Astrocyte (in vitro differentiated cells and primary cell): ENCODE data around the gene SMIM12. TPM values are rescaled to one million over a fixed set of nuclear protein-coding genes. Genes with fewer than 3 reads are reported as not detected.

ENCODE experiments used
- DNase-seq: peaks from one replicate; pipeline ENCODE4 v3.0.0-alpha.2; 2010; ENCODE audit warnings: low read depth
- FAIRE-seq: peaks from 2 replicates; lab custom pipeline; 2011; peaks lifted over from hg19 to GRCh38; lab: Jason Lieb, UNC
- H2AFZ ChIP-seq: 2 replicates; pipeline ENCODE4 v1.6.0; 2012; ENCODE audit warnings: low read depth, low read length, inconsistent platforms
- H3K27ac ChIP-seq: 2 replicates; pipeline ENCODE4 v1.5.1; 2011; ENCODE audit warnings: low read depth, low read length, inconsistent platforms
- H3K27me3 ChIP-seq: 2 replicates; pipeline ENCODE4 v1.6.0; 2011; ENCODE audit warnings: low read length, inconsistent platforms; ENCODE audit not compliant: insufficient read depth
- H3K36me3 ChIP-seq: 2 replicates; pipeline ENCODE4 v1.5.1; 2011; ENCODE audit warnings: low read length, inconsistent platforms; ENCODE audit not compliant: insufficient read depth
- H3K4me1 ChIP-seq: 2 replicates; pipeline ENCODE4 v1.5.1; 2011; ENCODE audit warnings: low read length, inconsistent platforms; ENCODE audit not compliant: insufficient read depth
- H3K4me2 ChIP-seq: 2 replicates; pipeline ENCODE4 v1.6.0; 2012; ENCODE audit warnings: low read length, inconsistent platforms
- H3K4me3 ChIP-seq: 2 replicates; pipeline ENCODE4 v1.5.1; 2011; ENCODE audit warnings: low read depth, mild to moderate bottlenecking, low read length, inconsistent platforms; ENCODE audit not compliant: insufficient read depth
- H3K79me2 ChIP-seq: 2 replicates; pipeline ENCODE4 v1.6.0; 2012; ENCODE audit warnings: mild to moderate bottlenecking, low read length, inconsistent platforms; ENCODE audit not compliant: insufficient read depth
- H3K9ac ChIP-seq: 2 replicates; pipeline ENCODE4 v1.6.0; 2012; ENCODE audit warnings: mild to moderate bottlenecking, low read length, inconsistent platforms
- H3K9me3 ChIP-seq: 2 replicates; pipeline ENCODE4 v1.5.1; 2012; ENCODE audit warnings: low read depth, mild to moderate bottlenecking, low read length, inconsistent platforms; ENCODE audit not compliant: insufficient read depth
- H4K20me1 ChIP-seq: 2 replicates; pipeline ENCODE4 v1.6.0; 2012; ENCODE audit warnings: low read length, inconsistent platforms; ENCODE audit not compliant: insufficient read depth
- H3K27ac Mint-ChIP-seq: one replicate; pipeline ENCODE4 v1.8.0; 2021; ENCODE audit warnings: mild to moderate bottlenecking, mixed read lengths; ENCODE audit not compliant: unreplicated experiment
- H3K27me3 Mint-ChIP-seq: one replicate; pipeline ENCODE4 v1.8.0; 2021; ENCODE audit warnings: low read depth, mixed read lengths; ENCODE audit not compliant: unreplicated experiment
- H3K36me3 Mint-ChIP-seq: one replicate; pipeline ENCODE4 v1.8.0; 2021; ENCODE audit warnings: low read depth, mixed read lengths; ENCODE audit not compliant: unreplicated experiment
- H3K4me1 Mint-ChIP-seq: one replicate; pipeline ENCODE4 v1.8.0; 2021; ENCODE audit warnings: low read depth, mixed read lengths; ENCODE audit not compliant: unreplicated experiment
- H3K4me3 Mint-ChIP-seq: one replicate; pipeline ENCODE4 v1.8.0; 2021; ENCODE audit warnings: mild to moderate bottlenecking, moderate library complexity, mixed read lengths; ENCODE audit not compliant: unreplicated experiment
- H3K9me3 Mint-ChIP-seq: one replicate; pipeline ENCODE4 v1.8.0; 2021; ENCODE audit warnings: mild to moderate bottlenecking, mixed read lengths; ENCODE audit not compliant: unreplicated experiment
- CTCF ChIP-seq: IDR thresholded peaks from 2 replicates; pipeline ENCODE4 v1.5.1; 2011; ENCODE audit warnings: low read depth, mild to moderate bottlenecking, inconsistent platforms, low read length, moderate library complexity; ENCODE audit not compliant: insufficient read depth
- EZH2 ChIP-seq: IDR thresholded peaks from 2 replicates; pipeline ENCODE4 v1.6.1; 2012; ENCODE audit warnings: mild to moderate bottlenecking, low read length, inconsistent platforms; ENCODE audit not compliant: insufficient read depth
- total RNA-seq: library from RNA; stranded (reverse); gene quantifications from 2 replicates; pipeline ENCODE4 v1.2.1, GENCODE V29; 2021

The SMIM12 gene
- total RNA-seq, 1 donor from 2014 or later: 43.6 TPM

- TF ChIP-seq EZH2 (no peak), CTCF (no peak)
- no peak overlapping the region for H3K4me3 Mint-ChIP-seq
- Histone ChIP-seq H3K27ac (no peak overlapping the region), H3K4me3 (no peak overlapping the region), H3K36me3 (peaks cover 24% of the 10 kb centered on the region), H3K79me2 (peaks cover 30% of the 10 kb centered on the region), H3K9ac (no peak overlapping the region), H3K9me3 (no peaks in the 10 kb centered on the region), H3K4me1 (no peaks in the 10 kb centered on the region), H4K20me1 (peaks cover 63% of the 10 kb centered on the region), H3K4me2 (peak overlapping the region; percentile 2), H3K27me3 (no peaks in the 10 kb centered on the region), H2AFZ (no peak overlapping the region)
- peaks cover 14% of the 10 kb centered on the region for H3K36me3 Mint-ChIP-seq
- no peaks in the 10 kb centered on the region for H3K9me3 Mint-ChIP-seq
- DNase-seq: no peak
- peak overlapping the region; percentile 51 for H3K27ac Mint-ChIP-seq
- H3K27me3 Mint-ChIP-seq: peaks cover 1% of the 10 kb centered on the region
- peaks cover 10% of the 10 kb centered on the region for H3K4me1 Mint-ChIP-seq
- no peak for FAIRE-seq
Observed at GRCh38 chr1:34851431-34852105, 8.0 kb downstream of the SMIM12 start.

- no peaks in the 10 kb centered on the region for H3K9me3 Mint-ChIP-seq
- H3K36me3 ChIP-seq: peaks cover 24% of the 10 kb centered on the region
- DNase-seq: no peak
- H4K20me1 ChIP-seq: peaks cover 55% of the 10 kb centered on the region
- no peak overlapping the region for H3K4me3 Mint-ChIP-seq
- no peaks in the 10 kb centered on the region for H3K27me3 ChIP-seq
- H3K79me2 ChIP-seq: peaks cover 19% of the 10 kb centered on the region
- no peak overlapping the region for H3K27ac ChIP-seq
- TF ChIP-seq CTCF: no peak
- TF ChIP-seq EZH2: no peak
- no peak for FAIRE-seq
- no peak overlapping the region for H2AFZ ChIP-seq
- no peaks in the 10 kb centered on the region for H3K4me1 ChIP-seq
- H3K4me3 ChIP-seq: no peak overlapping the region
- H3K27ac Mint-ChIP-seq: no peak overlapping the region
- peaks cover 10% of the 10 kb centered on the region for H3K36me3 Mint-ChIP-seq
- no peak overlapping the region for H3K9ac ChIP-seq
- H3K4me2 ChIP-seq: no peak overlapping the region
- peaks cover 10% of the 10 kb centered on the region for H3K4me1 Mint-ChIP-seq
- no peaks in the 10 kb centered on the region for H3K9me3 ChIP-seq
- no peaks in the 10 kb centered on the region for H3K27me3 Mint-ChIP-seq
Observed at GRCh38 chr1:34850382-34850781, 9.2 kb downstream of the SMIM12 start.

- Mint-ChIP-seq H3K4me1 (peaks cover 22% of the 10 kb centered on the region), H3K27ac (no peak overlapping the region)
Observed at GRCh38 chr1:34847094-34847493, 12.5 kb downstream of the SMIM12 start.

More at GRCh38 chr1:34847094-34847493, 12.5 kb downstream of the SMIM12 start:
- no peaks in the 10 kb centered on the region for H3K27me3 Mint-ChIP-seq
- Histone ChIP-seq H3K36me3 (peaks cover 6% of the 10 kb centered on the region), H3K27me3 (no peaks in the 10 kb centered on the region), H4K20me1 (peaks cover 44% of the 10 kb centered on the region), H3K27ac (no peak overlapping the region), H3K9ac (no peak overlapping the region), H3K79me2 (peaks cover 13% of the 10 kb centered on the region), H3K4me2 (no peak overlapping the region), H3K4me3 (no peak overlapping the region), H3K4me1 (peaks cover 6% of the 10 kb centered on the region), H3K9me3 (no peaks in the 10 kb centered on the region), H2AFZ (no peak overlapping the region)
- DNase-seq (no peak), FAIRE-seq (no peak)
- H3K4me3 Mint-ChIP-seq: no peak overlapping the region
- no peaks in the 10 kb centered on the region for H3K9me3 Mint-ChIP-seq
- H3K36me3 Mint-ChIP-seq: peaks cover 7% of the 10 kb centered on the region
- TF ChIP-seq EZH2 (no peak), CTCF (no peak)
